GM18867 (cell line): ENCODE results near the gene MGMT.

Experiments
- ATAC-seq: cut with Tn5 transposase; IDR thresholded peaks from one replicate; pipeline ENCODE4 v1.9.1; 2021; ENCODE audit warnings: mild to moderate bottlenecking, moderate library complexity; ENCODE audit not compliant: unreplicated experiment

Gene MGMT

GRCh38 chr10:129704225-129704624 is 237.2 kb downstream of the MGMT start:
- no peak for ATAC-seq

GRCh38 chr10:129704786-129705525 is 237.9 kb downstream of the MGMT start:
- no peak for ATAC-seq

GRCh38 chr10:129705676-129706075 is 238.6 kb downstream of the MGMT start:
- no peak for ATAC-seq

- ATAC-seq = no peak
These were observed 239.0 kb downstream of the MGMT start for GRCh38 chr10:129706081-129706480.

GRCh38 chr10:129706523-129706922 is 239.5 kb downstream of the MGMT start:
- ATAC-seq = no peak

- ATAC-seq = no peak
These were observed 240.7 kb downstream of the MGMT start for GRCh38 chr10:129707406-129708388.

GRCh38 chr10:129709101-129709500 is 242.1 kb downstream of the MGMT start:
- no peak for ATAC-seq

GRCh38 chr10:129709627-129710509 is 242.8 kb downstream of the MGMT start:
- ATAC-seq = no peak

GRCh38 chr10:129710510-129710847 is 243.4 kb downstream of the MGMT start:
- no peak for ATAC-seq

GRCh38 chr10:129711291-129711690 is 244.2 kb downstream of the MGMT start:
- no peak for ATAC-seq

- no peak for ATAC-seq
These were observed 245.0 kb downstream of the MGMT start for GRCh38 chr10:129712000-129712399.

GRCh38 chr10:129713659-129714265 is 246.7 kb downstream of the MGMT start:
- ATAC-seq = no peak

GRCh38 chr10:129715805-129716204 is 248.8 kb downstream of the MGMT start:
- ATAC-seq = no peak

GRCh38 chr10:129716211-129716681 is 249.2 kb downstream of the MGMT start:
- no peak for ATAC-seq

GRCh38 chr10:129716881-129717280 is 249.8 kb downstream of the MGMT start:
- no peak for ATAC-seq

- no peak for ATAC-seq
These were observed 250.9 kb downstream of the MGMT start for GRCh38 chr10:129717816-129718547.

GRCh38 chr10:129718548-129719414 is 251.7 kb downstream of the MGMT start:
- ATAC-seq = no peak

- no peak for ATAC-seq
These were observed 252.3 kb downstream of the MGMT start for GRCh38 chr10:129719415-129719739.
